Measurements from ENCODE around the gene NANOGP8. TPM values are rescaled to one million over a fixed set of nuclear protein-coding genes. Genes with fewer than 3 reads are reported as not detected.

The NANOGP8 gene
- total RNA-seq, 1 donor, result under 0.01 TPM

DNA sequence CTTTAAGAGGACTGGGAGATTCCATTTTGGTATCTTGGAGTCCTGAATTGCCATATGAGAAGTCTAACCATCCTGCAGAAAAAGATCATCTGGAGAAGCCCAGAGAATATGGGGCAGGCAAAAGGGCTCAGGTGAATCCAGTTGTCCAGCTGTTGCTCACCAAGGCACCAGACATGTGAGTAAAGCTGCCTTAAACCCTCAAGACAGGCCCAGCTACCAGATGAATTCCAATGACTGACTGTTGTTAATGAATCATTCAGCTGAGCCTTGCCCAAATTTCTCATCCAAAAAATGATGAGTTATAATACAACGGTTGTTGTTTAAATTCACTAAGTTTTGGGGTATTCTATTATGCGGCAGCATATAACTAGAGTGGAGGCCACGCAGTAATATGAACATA, 22.0 kb upstream of the NANOGP8 start:
- no peaks in the 10 kb centered on the region for H3K27me3 ChIP-seq (ENCODE audit: insufficient read depth, low read length)
- no peak for DNase-seq (ENCODE audit: insufficient read length, low spot score, missing footprints)
- H3K9me3 ChIP-seq (ENCODE audit: low read depth, low read length), result no peaks in the 10 kb centered on the region
- TF ChIP-seq, protein P1, sequence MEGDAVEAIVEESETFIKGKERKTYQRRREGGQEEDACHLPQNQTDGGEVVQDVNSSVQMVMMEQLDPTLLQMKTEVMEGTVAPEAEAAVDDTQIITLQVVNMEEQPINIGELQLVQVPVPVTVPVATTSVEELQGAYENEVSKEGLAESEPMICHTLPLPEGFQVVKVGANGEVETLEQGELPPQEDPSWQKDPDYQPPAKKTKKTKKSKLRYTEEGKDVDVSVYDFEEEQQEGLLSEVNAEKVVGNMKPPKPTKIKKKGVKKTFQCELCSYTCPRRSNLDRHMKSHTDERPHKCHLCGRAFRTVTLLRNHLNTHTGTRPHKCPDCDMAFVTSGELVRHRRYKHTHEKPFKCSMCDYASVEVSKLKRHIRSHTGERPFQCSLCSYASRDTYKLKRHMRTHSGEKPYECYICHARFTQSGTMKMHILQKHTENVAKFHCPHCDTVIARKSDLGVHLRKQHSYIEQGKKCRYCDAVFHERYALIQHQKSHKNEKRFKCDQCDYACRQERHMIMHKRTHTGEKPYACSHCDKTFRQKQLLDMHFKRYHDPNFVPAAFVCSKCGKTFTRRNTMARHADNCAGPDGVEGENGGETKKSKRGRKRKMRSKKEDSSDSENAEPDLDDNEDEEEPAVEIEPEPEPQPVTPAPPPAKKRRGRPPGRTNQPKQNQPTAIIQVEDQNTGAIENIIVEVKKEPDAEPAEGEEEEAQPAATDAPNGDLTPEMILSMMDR (IDR thresholded peaks at IDR 0.05; ENCODE audit: extremely low read depth, low read depth, low read length), result no peak
- H3K4me1 ChIP-seq (ENCODE audit: insufficient read depth, low read length), result no peaks in the 10 kb centered on the region
- no peaks in the 10 kb centered on the region for H4K20me1 ChIP-seq (ENCODE audit: insufficient read depth, low read length)
- H3K4me3 ChIP-seq (ENCODE audit: insufficient read depth, low read length), result no peak overlapping the region
- H3K79me2 ChIP-seq (ENCODE audit: insufficient read depth, low read length), result no peaks in the 10 kb centered on the region
- H3K36me3 ChIP-seq (ENCODE audit: insufficient read depth, low read length), result no peaks in the 10 kb centered on the region
- no peak overlapping the region for H3K27ac ChIP-seq (ENCODE audit: low read depth, low read length)
- no peak overlapping the region for H3K4me2 ChIP-seq (ENCODE audit: insufficient read depth, low read length)
- H2AFZ ChIP-seq (ENCODE audit: low read length), result no peak overlapping the region

DNA sequence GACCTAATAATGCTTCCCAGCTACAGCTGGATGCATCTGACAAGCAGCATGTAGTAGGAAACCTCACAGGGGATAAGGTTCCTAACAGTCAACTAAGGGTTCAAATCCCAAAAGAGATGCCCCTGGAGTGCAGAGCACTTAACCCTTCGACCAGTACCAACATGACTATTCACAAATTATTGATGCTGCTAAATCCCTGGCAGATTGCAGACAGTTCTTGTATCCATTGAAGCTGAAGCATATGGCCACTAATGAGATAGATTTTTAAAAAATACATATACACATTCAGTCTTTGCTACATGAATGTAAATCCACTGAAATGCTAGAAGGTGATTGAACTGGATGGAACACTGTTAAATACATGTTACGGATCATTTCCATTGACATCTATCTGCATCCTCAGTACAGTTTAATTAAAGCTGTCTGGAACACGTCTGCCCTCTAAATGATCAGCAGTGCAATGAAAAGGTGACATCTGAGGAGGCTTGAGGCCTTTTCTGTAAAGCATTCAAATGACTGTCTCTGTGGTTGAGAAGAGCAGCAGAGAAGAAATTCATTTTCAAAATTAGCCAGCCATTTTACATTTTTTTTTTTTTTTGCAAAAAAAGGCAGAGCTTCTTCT, 19.5 kb upstream of the NANOGP8 start:
- Histone ChIP-seq H3K27me3 (ENCODE audit: insufficient read depth, low read length) (no peaks in the 10 kb centered on the region), H3K36me3 (ENCODE audit: insufficient read depth, low read length) (no peaks in the 10 kb centered on the region), H3K27ac (ENCODE audit: low read depth, low read length) (no peak overlapping the region), H3K4me3 (ENCODE audit: insufficient read depth, low read length) (no peak overlapping the region), H3K4me2 (ENCODE audit: insufficient read depth, low read length) (no peak overlapping the region), H3K9me3 (ENCODE audit: low read depth, low read length) (no peaks in the 10 kb centered on the region), H3K79me2 (ENCODE audit: insufficient read depth, low read length) (no peaks in the 10 kb centered on the region), H2AFZ (ENCODE audit: low read length) (no peak overlapping the region), H3K4me1 (ENCODE audit: insufficient read depth, low read length) (no peaks in the 10 kb centered on the region), H4K20me1 (ENCODE audit: insufficient read depth, low read length) (no peaks in the 10 kb centered on the region)
- TF ChIP-seq, protein P1 (IDR thresholded peaks at IDR 0.05; ENCODE audit: extremely low read depth, low read depth, low read length), result no peak
- no peak for DNase-seq (ENCODE audit: insufficient read length, low spot score, missing footprints)

DNA sequence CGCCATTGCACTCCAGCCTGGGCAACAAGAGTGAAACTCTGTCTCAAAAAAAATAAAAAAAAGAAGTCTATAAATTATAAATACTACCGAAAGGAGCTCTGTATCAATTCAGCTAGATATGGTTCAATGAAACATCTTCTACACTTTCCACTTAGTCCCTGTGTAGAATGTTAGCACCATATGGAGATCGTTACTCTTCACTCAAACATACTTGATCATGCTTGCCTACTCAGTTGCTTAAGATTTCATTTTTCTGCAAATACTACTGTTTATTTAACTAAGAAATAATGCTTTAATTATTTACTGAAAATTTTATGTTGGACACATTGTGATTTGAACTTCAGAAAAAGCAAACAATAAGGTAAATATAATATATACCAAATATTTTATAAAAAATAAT, 17.1 kb upstream of the NANOGP8 start:
- Histone ChIP-seq H3K9me3 (ENCODE audit: low read depth, low read length) (no peaks in the 10 kb centered on the region), H3K36me3 (ENCODE audit: insufficient read depth, low read length) (no peaks in the 10 kb centered on the region), H3K27me3 (ENCODE audit: insufficient read depth, low read length) (no peaks in the 10 kb centered on the region), H3K4me1 (ENCODE audit: insufficient read depth, low read length) (no peaks in the 10 kb centered on the region), H3K27ac (ENCODE audit: low read depth, low read length) (no peak overlapping the region), H2AFZ (ENCODE audit: low read length) (no peak overlapping the region), H3K4me3 (ENCODE audit: insufficient read depth, low read length) (no peak overlapping the region), H3K79me2 (ENCODE audit: insufficient read depth, low read length) (no peaks in the 10 kb centered on the region), H3K4me2 (ENCODE audit: insufficient read depth, low read length) (no peak overlapping the region), H4K20me1 (ENCODE audit: insufficient read depth, low read length) (no peaks in the 10 kb centered on the region)
- no peak for DNase-seq (ENCODE audit: insufficient read length, low spot score, missing footprints)
- TF ChIP-seq, protein P1 (IDR thresholded peaks at IDR 0.05; ENCODE audit: extremely low read depth, low read depth, low read length), result no peak

DNA sequence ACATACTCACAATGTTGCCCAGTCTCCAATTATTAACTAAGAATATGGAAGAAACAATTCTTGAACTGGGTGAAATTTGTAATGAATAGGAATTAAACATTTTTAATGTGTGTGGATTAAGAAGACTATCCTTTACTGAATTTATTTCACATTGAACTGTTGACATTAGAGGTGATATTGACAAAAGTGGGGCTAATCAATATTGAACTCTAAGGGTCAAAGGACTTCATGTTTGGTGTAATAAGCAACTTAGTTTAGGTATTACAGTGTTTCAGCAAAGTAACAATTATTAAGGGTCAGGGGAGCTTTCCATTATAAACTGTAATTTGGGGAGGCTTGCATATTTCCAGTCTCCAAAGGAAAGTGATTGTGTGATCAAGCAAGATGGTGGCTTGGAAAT, 16.2 kb upstream of the NANOGP8 start:
- H2AFZ ChIP-seq (ENCODE audit: low read length), result no peak overlapping the region

More for the DNA sequence above, 16.2 kb upstream of the NANOGP8 start:
- Histone ChIP-seq H3K36me3 (ENCODE audit: insufficient read depth, low read length) (no peaks in the 10 kb centered on the region), H3K79me2 (ENCODE audit: insufficient read depth, low read length) (no peaks in the 10 kb centered on the region), H3K27ac (ENCODE audit: low read depth, low read length) (no peak overlapping the region), H3K4me2 (ENCODE audit: insufficient read depth, low read length) (no peak overlapping the region), H3K4me1 (ENCODE audit: insufficient read depth, low read length) (no peaks in the 10 kb centered on the region), H4K20me1 (ENCODE audit: insufficient read depth, low read length) (no peaks in the 10 kb centered on the region), H3K27me3 (ENCODE audit: insufficient read depth, low read length) (no peaks in the 10 kb centered on the region), H3K4me3 (ENCODE audit: insufficient read depth, low read length) (no peak overlapping the region), H3K9me3 (ENCODE audit: low read depth, low read length) (no peaks in the 10 kb centered on the region)
- TF ChIP-seq, protein P1 (IDR thresholded peaks at IDR 0.05; ENCODE audit: extremely low read depth, low read depth, low read length), result no peak
- no peak for DNase-seq (ENCODE audit: insufficient read length, low spot score, missing footprints)
